Stomach (tissue), 4 donors: ENCODE data around the gene MIB1.

Experiments
- CTCF ChIP-seq, 7 experiments: fragments of 450-650 bp in 4 of 7; fragments of 200-600 bp in 3 of 7; sonication (generic) in 3 of 7; IDR thresholded peaks; one replicate each; pipeline ENCODE4 v1.5.1; 2016 to 2019; ENCODE audit warnings: antibody characterized with exemption in 7 of 7, control low read depth in 2 of 7, mild to moderate bottlenecking in 1 of 7
- POLR2A ChIP-seq, 4 donors: fragments of 450-650 bp; IDR thresholded peaks; one replicate each; pipeline ENCODE4 v1.6.1; 2016; ENCODE audit warnings: antibody characterized with exemption in 4 of 4, control low read depth in 2 of 4, mild to moderate bottlenecking in 1 of 4, moderate library complexity in 1 of 4
- POLR2AphosphoS5 ChIP-seq, 3 donors: sonication (generic); formaldehyde crosslinking; IDR thresholded peaks; one replicate each; pipeline ENCODE4 v1.6.1; 2016; ENCODE audit warnings: antibody characterized with exemption in 3 of 3

GRCh38 chr18:21786526-21786925, 45.9 kb downstream of the MIB1 start:
- TF ChIP-seq POLR2A (IDR thresholded peaks at IDR 0.05) (no peak), CTCF (IDR thresholded peaks at IDR 0.05) (no peak), POLR2AphosphoS5 (IDR thresholded peaks at IDR 0.05) (no peak)
